ENCODE measurements around the gene C1QTNF8.

C1QTNF8 gene

GRCh38 chr16:1096169-1097082 lies at the start of gene C1QTNF8:
Gene C1QTNF8, minus strand, starts transcription at chr16:1096244. Its CDS starts 1,322 bp downstream, at chr16:1094922.
- DNase-seq (ENCODE audit: low read depth) = no peak
- no peak for TF ChIP-seq CTCF (IDR thresholded peaks at IDR 0.05; ENCODE audit: insufficient read depth, low read depth, low read length, missing control alignments)
- H3K4me3 ChIP-seq (ENCODE audit: low read length) = no peak within 1 kb of the TSS

- no peak for TF ChIP-seq CTCF (IDR thresholded peaks at IDR 0.05; ENCODE audit: insufficient read depth, low read depth, low read length, missing control alignments)
- DNase-seq (ENCODE audit: low read depth) = no peak
- no peak overlapping the region for H3K4me3 ChIP-seq (ENCODE audit: low read length)
These were observed 49.5 kb upstream of the C1QTNF8 start for GRCh38 chr16:1145383-1146100.

- no peak for TF ChIP-seq CTCF (IDR thresholded peaks at IDR 0.05; ENCODE audit: insufficient read depth, low read depth, low read length, missing control alignments)
These were observed 48.7 kb upstream of the C1QTNF8 start for GRCh38 chr16:1144476-1145382.

GRCh38 chr16:1143761-1144450 lies 47.9 kb upstream of the C1QTNF8 start:
- no peak overlapping the region for H3K4me3 ChIP-seq (ENCODE audit: low read length)

More at GRCh38 chr16:1144476-1145382, 48.7 kb upstream of the C1QTNF8 start:
- H3K4me3 ChIP-seq (ENCODE audit: low read length) = no peak overlapping the region
- no peak for DNase-seq (ENCODE audit: low read depth)

GRCh38 chr16:1142911-1143310 lies 46.9 kb upstream of the C1QTNF8 start:
- no peak overlapping the region for H3K4me3 ChIP-seq (ENCODE audit: low read length)
- TF ChIP-seq CTCF (IDR thresholded peaks at IDR 0.05; ENCODE audit: insufficient read depth, low read depth, low read length, missing control alignments) = no peak
- no peak for DNase-seq (ENCODE audit: low read depth)

More at GRCh38 chr16:1143761-1144450, 47.9 kb upstream of the C1QTNF8 start:
- no peak for TF ChIP-seq CTCF (IDR thresholded peaks at IDR 0.05; ENCODE audit: insufficient read depth, low read depth, low read length, missing control alignments)
- DNase-seq (ENCODE audit: low read depth) = no peak

- no peak overlapping the region for H3K4me3 ChIP-seq (ENCODE audit: low read length)
- no peak for TF ChIP-seq CTCF (IDR thresholded peaks at IDR 0.05; ENCODE audit: insufficient read depth, low read depth, low read length, missing control alignments)
- DNase-seq (ENCODE audit: low read depth) = no peak
These were observed 45.7 kb upstream of the C1QTNF8 start for GRCh38 chr16:1141716-1142115.

Measured in epithelial cell of esophagus (primary cell).